Dedifferentiated amniotic fluid mesenchymal stem cell (primary cell): ENCODE measurements around the gene OR2T27.
"Not testable (repeated sequence)": the region's sequence is repeated elsewhere in the genome, so short reads cannot be mapped to it uniquely, and the experiment has no call there.

Experiments used
- DNase-seq: peaks from one replicate; pipeline ENCODE4 v3.0.0-alpha.2; 2016; ENCODE audit errors: extremely low spot score

Gene OR2T27

GRCh38 chr1:248655354-248655753 is at the start of gene OR2T27:
TSS of gene OR2T27 (minus strand) at chr1:248655528. CDS start at chr1:248650884, 4,644 bp downstream.
- not testable (repeated sequence) for DNase-seq

- DNase-seq = no peak
These were observed 49.3 kb upstream of the OR2T27 start for GRCh38 chr1:248704606-248705005.

- DNase-seq = no peak
These were observed 48.3 kb upstream of the OR2T27 start for GRCh38 chr1:248703674-248704073.

GRCh38 chr1:248702714-248703113 is 47.4 kb upstream of the OR2T27 start, which contains the start of gene OR14I1:
TSS of gene OR14I1 (minus strand) at chr1:248702766.
- DNase-seq = no peak

- no peak for DNase-seq
These were observed 43.8 kb upstream of the OR2T27 start for GRCh38 chr1:248699099-248699498.

- DNase-seq = no peak
These were observed 42.6 kb upstream of the OR2T27 start for GRCh38 chr1:248697907-248698306.

- no peak for DNase-seq
These were observed 41.4 kb upstream of the OR2T27 start for GRCh38 chr1:248696774-248697173.

GRCh38 chr1:248696261-248696660 is 40.9 kb upstream of the OR2T27 start:
- no peak for DNase-seq

- peak; percentile 43 for DNase-seq
These were observed 40.3 kb upstream of the OR2T27 start for GRCh38 chr1:248695451-248696132.

- no peak for DNase-seq
These were observed 36.3 kb upstream of the OR2T27 start for GRCh38 chr1:248691567-248692155.

GRCh38 chr1:248688527-248689298 is 33.4 kb upstream of the OR2T27 start:
- DNase-seq = no peak

GRCh38 chr1:248686815-248687214 is 31.5 kb upstream of the OR2T27 start:
- DNase-seq = no peak

GRCh38 chr1:248681651-248682050 is 26.3 kb upstream of the OR2T27 start:
- DNase-seq = no peak

- no peak for DNase-seq
These were observed 14.7 kb upstream of the OR2T27 start for GRCh38 chr1:248670003-248670402.

GRCh38 chr1:248663453-248664328 is 8.4 kb upstream of the OR2T27 start:
- not testable (repeated sequence) for DNase-seq

- not testable (repeated sequence) for DNase-seq
These were observed 1.5 kb upstream of the OR2T27 start for GRCh38 chr1:248656797-248657196.

GRCh38 chr1:248648770-248649536 is 6.4 kb downstream of the OR2T27 start:
- DNase-seq = not testable (repeated sequence)

GRCh38 chr1:248645178-248645577 is 10.2 kb downstream of the OR2T27 start, which contains the start of gene OR2T35:
TSS of gene OR2T35 (minus strand) at chr1:248645278. CDS start at chr1:248639258, 6,020 bp downstream.
- DNase-seq = not testable (repeated sequence)

- not testable (repeated sequence) for DNase-seq
These were observed 12.2 kb downstream of the OR2T27 start for GRCh38 chr1:248642971-248643651.

- DNase-seq = not testable (repeated sequence)
These were observed 13.7 kb downstream of the OR2T27 start for GRCh38 chr1:248641583-248641982.
